Mucosa of descending colon (tissue), 3 donors: ENCODE measurements around the gene DBX1. TPM values are rescaled to one million over a fixed set of nuclear protein-coding genes. Genes with fewer than 3 reads are reported as not detected.

Source experiments
- ATAC-seq: fragments of 200-7000 bp; cut with Tn5 transposase; one replicate; pipeline ENCODE4 v1.9.1; 2020; ENCODE audit warnings: mild to moderate bottlenecking, moderate library complexity
- DNase-seq, 3 donors: peaks; one replicate each; pipeline ENCODE4 v3.0.0-alpha.2; 2020
- H3K36me3 ChIP-seq: fragments of 200-600 bp; one replicate; pipeline ENCODE4 v1.8.0; 2021; ENCODE audit warnings: low read depth, mild to moderate bottlenecking
- H3K4me1 ChIP-seq: fragments of 200-600 bp; one replicate; pipeline ENCODE4 v1.8.0; 2021; ENCODE audit warnings: low read depth, mild to moderate bottlenecking
- H3K4me3 ChIP-seq: fragments of 200-600 bp; one replicate; pipeline ENCODE4 v1.8.0; 2021; ENCODE audit warnings: mild to moderate bottlenecking
- H3K9me3 ChIP-seq: fragments of 200-600 bp; one replicate; pipeline ENCODE4 v1.8.0; 2021; ENCODE audit warnings: mild to moderate bottlenecking
- CTCF ChIP-seq: fragments of 200-600 bp; IDR thresholded peaks from one replicate; pipeline ENCODE4 v1.8.0; 2022; ENCODE audit warnings: antibody characterized with exemption, mild to moderate bottlenecking
- intact Hi-C, 2 donors: fragments of 100-400 bp; cut with DNase I in 1 of 2; cut with micrococcal nuclease in 1 of 2; formaldehyde crosslinking; loops; one replicate each; pipeline versions ENCODE4 v1.11.0 to v1.11.1; 2022; cut with DNase I, micrococcal nuclease
- total RNA-seq, 3 donors: library from RNA; stranded (reverse); fragmentation: NEBNext Ultra II Directional in 2 of 3; extraction: Animal tissue kit (Norgen Biotek cat#: 25700) in 2 of 3; gene quantifications; one replicate each; pipeline versions ENCODE4 v1.2.1 to v1.2.4, GENCODE V29; 2021 to 2023
- donor health status: DM: no; HTN: no; CAD: no; lungs with moderate emphysema.
- donor health status: DM: no; HTN: no; CAD: no.
- donor health status: DM: no; HTN: yes; CAD: no.

Gene DBX1
- total RNA-seq, 3 donors from 2014 or later: not detected

GRCh38 chr11:20125927-20126326 lies 34.3 kb downstream of the DBX1 start:
- DNase-seq (no peak), ATAC-seq (no peak)
- Histone ChIP-seq H3K9me3 (no peaks in the 10 kb centered on the region), H3K4me3 (no peak overlapping the region), H3K4me1 (peaks cover 3% of the 10 kb centered on the region), H3K36me3 (no peaks in the 10 kb centered on the region)
- TF ChIP-seq CTCF: no peak
- intact Hi-C loops: loop anchor here in 1 of 2 donors (10.0 kb wide), 1 partner anchor 229 kb away; no protein-coding TSS in a partner anchor

GRCh38 chr11:20122131-20122530 lies 38.1 kb downstream of the DBX1 start:
- no peaks in the 10 kb centered on the region for H3K9me3 ChIP-seq
- H3K4me1 ChIP-seq: no peaks in the 10 kb centered on the region
- TF ChIP-seq CTCF: no peak
- H3K36me3 ChIP-seq: no peaks in the 10 kb centered on the region
- no peak overlapping the region for H3K4me3 ChIP-seq
- DNase-seq (no peak), ATAC-seq (no peak)
- intact Hi-C loops: loop anchor here in 1 of 2 donors (10.0 kb wide), 1 partner anchor 233 kb away; no protein-coding TSS in a partner anchor

- ATAC-seq (no peak), DNase-seq (no peak)
- no peaks in the 10 kb centered on the region for H3K9me3 ChIP-seq
- no peaks in the 10 kb centered on the region for H3K36me3 ChIP-seq
- intact Hi-C loops: loop anchor here in 1 of 2 donors (10.0 kb wide), 1 partner anchor 234 kb away; no protein-coding TSS in a partner anchor
- TF ChIP-seq CTCF: no peak
- no peak overlapping the region for H3K4me3 ChIP-seq
- no peaks in the 10 kb centered on the region for H3K4me1 ChIP-seq
Observed at GRCh38 chr11:20120134-20120925, 39.9 kb downstream of the DBX1 start.

- DNase-seq: no peak
- no peak overlapping the region for H3K4me3 ChIP-seq
- H3K4me1 ChIP-seq: no peaks in the 10 kb centered on the region
- no peak for ATAC-seq
- H3K36me3 ChIP-seq: no peaks in the 10 kb centered on the region
- H3K9me3 ChIP-seq: no peaks in the 10 kb centered on the region
- intact Hi-C loops: no loop called here
- no peak for TF ChIP-seq CTCF
Observed at GRCh38 chr11:20119315-20119714, 41.0 kb downstream of the DBX1 start.

- no peaks in the 10 kb centered on the region for H3K4me1 ChIP-seq
- intact Hi-C loops: no loop called here
- H3K4me3 ChIP-seq: no peak overlapping the region
- H3K9me3 ChIP-seq: no peaks in the 10 kb centered on the region
- DNase-seq (no peak), ATAC-seq (no peak)
- no peaks in the 10 kb centered on the region for H3K36me3 ChIP-seq
- TF ChIP-seq CTCF: no peak
Observed at GRCh38 chr11:20118209-20118608, 42.1 kb downstream of the DBX1 start.
